DMS79 (cell line): ENCODE data around the gene BNIP5.
"Not testable (repeated sequence)": the region's sequence is repeated elsewhere in the genome, so short reads cannot be mapped to it uniquely, and the experiment has no call there.

Experiments used
- DNase-seq: peaks from one replicate; lab custom pipeline; 2025; lab: John Stamatoyannopoulos, UW

The BNIP5 gene

GRCh38 chr6:36364669-36365479, 28.2 kb upstream of the BNIP5 start:
- no peak for DNase-seq

DNA sequence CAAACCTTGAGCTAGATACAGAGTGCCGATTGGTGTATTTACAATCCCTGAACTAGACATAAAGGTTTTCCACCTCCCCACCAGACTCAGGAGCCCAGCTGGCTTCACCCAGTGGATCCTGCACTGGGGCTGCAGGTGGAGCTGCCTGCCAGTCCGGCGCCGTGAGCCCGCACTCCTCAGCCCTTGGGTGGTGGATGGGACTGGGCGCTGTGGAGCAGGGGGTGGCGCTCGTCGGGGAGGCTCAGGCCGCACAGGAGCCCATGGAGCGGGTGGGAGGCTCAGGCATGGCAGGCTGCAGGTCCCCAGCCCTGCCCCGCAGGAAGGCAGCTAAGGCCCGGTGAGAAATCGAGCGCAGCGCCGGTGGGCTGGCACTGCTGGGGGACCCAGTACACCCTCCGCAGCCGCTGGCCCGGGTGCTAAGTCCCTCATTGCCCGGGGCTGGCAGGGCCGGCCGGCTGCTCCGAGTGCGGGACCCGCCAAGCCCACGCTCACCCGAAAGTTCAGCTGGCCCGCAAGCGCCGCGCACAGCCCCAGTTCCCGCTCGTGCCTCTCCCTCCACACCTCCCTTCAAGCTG, 27.5 kb upstream of the BNIP5 start:
- DNase-seq = not testable (repeated sequence)

GRCh38 chr6:36363371-36363752, 26.7 kb upstream of the BNIP5 start:
- DNase-seq = not testable (repeated sequence)

DNA sequence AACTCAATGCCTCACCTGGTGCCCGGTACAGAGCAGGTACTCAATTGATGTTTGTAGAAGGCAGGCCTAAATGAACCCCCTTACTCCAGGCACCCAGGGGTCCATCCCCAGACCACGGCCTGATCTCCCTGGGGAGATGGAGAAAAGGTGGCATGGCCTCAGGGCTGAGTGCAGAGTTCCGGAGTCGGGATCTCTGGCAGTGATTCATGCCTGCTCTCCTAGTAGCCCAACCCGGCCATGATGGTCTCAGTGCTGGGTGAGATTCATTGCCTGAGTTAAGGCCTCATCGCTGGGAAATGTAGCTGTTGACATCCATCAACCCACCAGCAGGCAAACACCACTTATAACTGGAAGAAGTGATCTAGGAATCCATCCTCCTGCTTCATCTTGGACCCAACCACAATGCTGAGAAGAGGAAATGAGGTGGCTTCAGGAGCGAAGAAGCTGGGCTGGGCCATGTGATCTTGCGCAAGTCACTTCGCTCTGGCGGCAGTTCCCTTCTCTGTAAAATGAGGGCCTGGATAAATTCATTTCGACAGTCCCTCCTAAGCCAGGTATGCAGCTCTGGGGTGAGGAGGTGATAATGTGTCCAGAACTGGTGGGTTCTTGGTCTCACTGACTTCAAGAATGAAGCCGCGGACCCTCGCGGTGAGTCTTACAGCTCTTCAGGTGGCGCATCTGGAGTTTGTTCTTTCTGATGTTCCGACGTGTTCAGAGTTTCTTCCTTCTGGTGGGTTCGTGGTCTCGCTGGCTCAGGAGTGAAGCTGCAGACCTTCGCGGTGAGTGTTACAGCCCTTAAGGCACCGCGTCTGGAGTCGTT, 26.1 kb upstream of the BNIP5 start:
- DNase-seq = no peak

DNA sequence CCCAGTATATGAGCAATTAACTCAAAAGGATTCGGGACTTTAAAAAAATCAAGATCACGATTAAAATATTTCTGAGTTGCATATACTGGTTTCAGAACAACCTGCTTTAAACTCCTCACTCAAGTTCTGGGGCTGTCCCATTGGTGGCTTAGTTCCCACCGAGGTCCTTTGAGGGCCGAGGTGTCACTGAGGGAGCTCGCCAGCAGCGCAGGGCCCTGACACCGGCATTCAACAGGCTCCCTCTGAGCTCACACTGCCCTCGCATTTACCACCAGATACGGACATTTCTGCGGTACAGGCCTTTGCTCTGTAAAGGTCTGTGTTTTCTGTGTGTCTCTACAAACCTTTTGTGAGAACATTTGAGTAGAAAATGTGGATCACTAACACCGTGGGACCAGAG, 24.4 kb upstream of the BNIP5 start:
- no peak for DNase-seq

DNA sequence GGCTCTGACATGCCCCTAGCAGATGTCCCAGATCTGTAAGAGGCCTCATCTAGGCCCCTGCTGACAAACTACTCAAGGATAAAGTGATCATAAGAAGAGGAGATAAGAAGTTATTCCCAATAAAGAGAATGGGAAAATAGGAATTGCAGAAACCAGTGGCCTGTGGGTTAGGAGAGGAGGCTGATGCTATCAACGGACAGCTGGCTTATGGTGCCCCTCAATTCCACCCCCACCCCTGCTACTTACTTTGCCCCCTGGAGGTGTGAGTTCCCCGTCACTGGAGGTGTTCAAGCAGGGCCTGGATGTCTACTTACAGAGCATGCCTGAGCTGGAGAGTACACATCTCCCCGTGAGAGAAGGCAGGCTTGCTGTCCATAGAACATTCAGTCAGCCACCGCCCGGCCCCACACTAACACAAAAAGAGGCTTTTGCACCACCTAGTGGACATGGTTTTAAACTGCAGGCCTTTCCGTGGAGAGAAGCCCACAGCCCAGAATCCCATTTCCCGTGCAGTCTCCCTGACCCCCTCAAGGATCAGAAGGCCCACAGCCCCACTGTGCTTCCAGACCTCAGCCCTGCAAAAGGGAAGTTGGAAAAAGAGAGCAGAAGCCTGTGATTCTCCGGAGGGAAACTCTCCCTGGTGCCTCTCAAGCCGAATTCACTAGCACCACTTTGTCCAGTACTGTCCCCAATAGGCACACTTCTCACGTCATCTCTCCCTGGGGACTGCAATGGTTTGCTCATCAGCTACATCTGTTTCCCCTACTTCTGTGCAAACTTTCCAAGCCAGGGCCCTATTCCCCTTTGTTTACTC, 23.8 kb upstream of the BNIP5 start:
- DNase-seq = peak; percentile 70

GRCh38 chr6:36358226-36358915, 21.7 kb upstream of the BNIP5 start:
- DNase-seq = no peak

- DNase-seq = no peak
These were observed 21.2 kb upstream of the BNIP5 start for GRCh38 chr6:36357872-36358225.

DNA sequence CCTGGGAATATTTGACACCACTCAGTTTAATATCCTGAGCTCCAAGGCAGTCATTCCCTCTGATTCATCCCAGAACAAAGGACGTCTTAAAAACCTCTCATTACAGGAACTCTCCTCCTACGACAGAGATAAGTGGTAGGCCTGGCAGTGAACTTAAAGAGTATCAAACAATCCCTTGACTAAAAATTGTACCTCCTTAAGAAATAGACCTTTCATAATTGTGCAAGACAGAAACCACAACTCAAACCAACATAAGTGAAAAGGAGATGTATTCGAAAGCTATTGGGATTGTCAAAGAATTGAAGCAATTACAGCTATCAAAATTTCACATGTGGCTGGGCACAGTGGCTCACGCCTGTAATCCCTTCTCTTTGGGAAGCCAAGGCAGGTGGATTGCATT, 19.1 kb upstream of the BNIP5 start:
- no peak for DNase-seq

- DNase-seq = no peak
These were observed 16.8 kb upstream of the BNIP5 start for GRCh38 chr6:36353411-36353915.

DNA sequence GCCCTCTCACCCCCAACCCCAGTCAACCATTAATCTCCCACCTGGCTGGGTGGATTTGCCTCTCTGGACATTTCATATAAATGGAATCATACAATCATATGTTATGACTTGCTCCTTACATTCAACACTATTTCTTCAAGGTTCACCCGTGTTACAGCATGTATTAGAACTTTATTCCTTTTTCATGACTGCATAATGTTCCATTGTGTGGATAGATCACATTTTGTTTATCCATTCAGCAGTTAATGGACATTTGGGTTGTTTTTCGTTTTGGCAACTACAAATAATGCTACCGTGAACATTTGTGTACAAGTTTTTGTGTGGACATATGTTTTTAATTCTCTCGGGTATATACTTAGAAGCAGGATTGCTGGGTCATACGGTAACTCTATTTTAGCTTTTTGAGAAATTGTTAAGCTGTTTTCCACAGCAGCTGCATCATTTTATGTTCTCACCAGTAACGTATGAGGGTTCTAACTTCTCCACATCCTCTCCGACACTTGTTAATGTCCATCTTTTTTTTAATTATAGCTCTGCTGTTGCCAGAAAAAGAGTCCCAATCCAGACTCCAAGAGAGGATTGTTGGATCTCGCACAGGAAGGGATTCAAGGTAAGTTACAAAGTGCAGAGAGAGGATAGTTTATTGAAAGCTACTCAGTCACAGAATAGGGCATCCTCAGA, 15.9 kb upstream of the BNIP5 start:
- DNase-seq = no peak

GRCh38 chr6:36350681-36351571, 14.2 kb upstream of the BNIP5 start:
- no peak for DNase-seq

GRCh38 chr6:36350082-36350481, 13.4 kb upstream of the BNIP5 start:
- no peak for DNase-seq

DNA sequence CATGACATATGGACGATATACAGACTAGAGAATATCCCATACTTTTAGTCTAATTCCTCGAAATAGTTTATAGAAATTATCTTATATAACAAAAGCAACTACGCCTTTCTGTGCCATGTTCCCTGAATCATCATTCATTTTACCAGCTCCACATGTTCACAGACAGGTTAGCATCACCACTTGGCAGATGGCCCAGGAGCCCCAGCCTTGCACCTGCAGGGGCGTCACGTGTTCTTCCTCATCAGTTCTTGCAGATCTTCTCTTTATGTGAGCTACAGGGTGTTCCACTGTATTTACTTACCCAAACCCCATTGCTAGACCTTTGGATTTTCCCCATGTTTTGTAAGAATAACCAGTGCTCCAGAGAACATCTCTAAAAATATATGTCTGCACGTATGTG, 12.6 kb upstream of the BNIP5 start:
- peak; percentile 85 for DNase-seq

- DNase-seq = no peak
These were observed 10.9 kb upstream of the BNIP5 start for GRCh38 chr6:36347621-36348020.

- no peak for DNase-seq
These were observed 10.0 kb upstream of the BNIP5 start for GRCh38 chr6:36346486-36347273.

DNA sequence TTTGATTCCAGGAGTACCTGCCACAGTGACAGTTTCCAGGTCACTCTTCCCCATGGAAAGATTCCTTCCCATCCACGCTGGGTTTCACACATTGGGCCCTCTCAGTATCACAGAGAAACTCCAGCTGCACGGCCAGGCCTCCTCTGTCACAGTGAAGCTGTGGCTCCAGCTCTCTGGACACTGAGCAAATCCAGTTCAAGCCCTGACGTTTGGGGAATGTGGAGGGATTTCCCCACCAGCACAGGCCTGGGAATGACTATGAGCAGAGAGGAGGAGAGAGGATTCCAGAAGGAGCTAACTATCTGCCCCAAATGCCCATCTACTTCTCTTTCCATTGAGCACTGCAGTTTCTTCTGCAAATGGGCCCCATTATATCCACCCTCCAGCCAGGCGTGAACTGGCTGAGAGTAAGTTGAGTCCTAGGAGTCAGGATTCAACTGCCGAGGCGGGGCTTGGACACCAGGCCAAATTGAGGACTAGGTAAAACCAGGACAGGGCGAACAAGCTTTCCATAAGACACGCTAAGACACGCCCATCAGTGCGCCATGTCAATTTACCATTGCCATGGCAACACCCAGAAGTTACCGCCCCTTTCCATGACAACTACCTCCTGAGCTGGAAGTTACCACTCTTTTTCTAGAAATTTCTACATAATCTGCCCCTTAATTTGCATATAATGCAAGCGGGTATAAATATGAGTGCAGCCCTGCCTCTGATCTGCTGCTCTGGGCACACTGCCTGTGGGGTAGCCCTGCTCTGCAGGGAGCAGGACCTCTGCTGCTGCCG, 9.2 kb upstream of the BNIP5 start:
- DNase-seq = no peak

GRCh38 chr6:36343109-36343680, 6.5 kb upstream of the BNIP5 start:
- DNase-seq = no peak
